ENCODE data around the gene CHN1. TPM values are rescaled to one million over a fixed set of nuclear protein-coding genes. Genes with fewer than 3 reads are reported as not detected.

Gene CHN1
- total and polyA plus RNA-seq, 2 of the 8 experiments (the other 6 are each of a cell fraction or from before 2014, with no cell fraction given): 54.0 to 65.7 TPM

GRCh38 chr2:175027755-175028154 lies 22.6 kb upstream of the CHN1 start:
- Histone ChIP-seq H2BK120ac (replicated peaks; ENCODE audit: low read depth, low read length) (no peak overlapping the region), H3K18ac (ENCODE audit: extremely low read depth, low read length) (no peak overlapping the region), H4K20me1 (replicated peaks in 1 of 2; ENCODE audit: control insufficient read depth in 1 of 2, insufficient read depth in 2 of 2, low read length in 2 of 2) (no peaks in the 10 kb centered on the region), H3K79me2 (ENCODE audit: control insufficient read depth in 1 of 2, insufficient read depth in 2 of 2, low read length in 2 of 2) (no peaks in the 10 kb centered on the region), H3K23ac (ENCODE audit: insufficient read length) (no peak overlapping the region), H3K4me1 (replicated peaks in 1 of 4; ENCODE audit: control insufficient read depth in 3 of 4, insufficient read depth in 4 of 4, low read length in 3 of 4) (no peaks in the 10 kb centered on the region; a peak in 1 of 7 replicates), H3K4me2 (ENCODE audit: insufficient read depth in 1 of 2, low read depth in 2 of 2, low read length in 2 of 2) (no peak overlapping the region), H3K9me3 (ENCODE audit: insufficient read depth in 2 of 2, low read depth in 1 of 2, low read length in 1 of 2) (no peaks in the 10 kb centered on the region; a peak in 1 of 4 replicates), H3K9ac (replicated peaks in 1 of 4; ENCODE audit: extremely low read depth in 1 of 4, low read depth in 3 of 4, low read length in 3 of 4) (no peak overlapping the region), H4K5ac (ENCODE audit: insufficient read length, low read depth, low read length) (no peak overlapping the region), H3K36me3 (ENCODE audit: control insufficient read depth in 2 of 4, insufficient read depth in 4 of 4, low read length in 3 of 4) (no peaks in the 10 kb centered on the region), H2BK5ac (ENCODE audit: low read depth, low read length) (no peak overlapping the region), H3K4ac (replicated peaks; ENCODE audit: insufficient read length, low read depth, low read length) (no peak overlapping the region), H2AK5ac (ENCODE audit: low read depth, low read length) (no peak overlapping the region), H3K27ac (ENCODE audit: low read depth, low read length) (no peak overlapping the region), H3K23me2 (ENCODE audit: low read depth, low read length) (no peaks in the 10 kb centered on the region), H2AFZ (ENCODE audit: low read length) (no peak overlapping the region), H3K79me1 (ENCODE audit: low read depth, low read length) (no peaks in the 10 kb centered on the region), H2BK20ac (ENCODE audit: low read length) (no peak overlapping the region), H3K4me3 (ENCODE audit: extremely low read depth in 1 of 4, insufficient read depth in 2 of 4, low read depth in 3 of 4, low read length in 4 of 4) (no peak overlapping the region), H3K27me3 (replicated peaks in 1 of 4; ENCODE audit: control insufficient read depth in 3 of 4, extremely low read depth in 1 of 4, insufficient read depth in 3 of 4, low read length in 3 of 4) (no peaks in the 10 kb centered on the region), H2BK15ac (ENCODE audit: low read length) (no peak overlapping the region), H4K91ac (replicated peaks; ENCODE audit: insufficient read length, low read length) (no peak overlapping the region), H3K14ac (ENCODE audit: insufficient read length) (no peak overlapping the region), H2BK12ac (ENCODE audit: low read depth, low read length) (no peak overlapping the region), H4K8ac (ENCODE audit: extremely low read depth, insufficient read depth, low read length) (no peak overlapping the region), H3K56ac (replicated peaks; ENCODE audit: insufficient read length, low read depth, low read length) (no peak overlapping the region)
- DNase-seq (ENCODE audit: low read depth in 1 of 2, low spot score in 2 of 2) (no peak), FAIRE-seq (no peak)
- ChIA-PET CTCF (ENCODE audit: partially characterized antibody) (interaction anchor here (0.9 kb wide), 1 partner anchor 11 kb away, joined by 3 read pairs; no protein-coding TSS in a partner anchor), POLR2A (ENCODE audit: partially characterized antibody) (no interaction called here)
- TF ChIP-seq FOSL1 (IDR thresholded peaks at IDR 0.05; ENCODE audit: insufficient read depth, low read depth, low read length): no peak
- WGBS, 2 experiments (ENCODE audit: extremely low coverage in 1 of 2, insufficient coverage in 1 of 2, insufficient read length in 1 of 2, insufficient replicate concordance in 2 of 2, low coverage in 1 of 2, low lambda C conversion rate in 2 of 2, missing lambda C conversion rate in 1 of 2): 92% methylated on average over 3 of the region's 3 CpGs; no CpG with 5 or more reads in 1 of the 2 experiments

All from H1 (cell line).